Measurements from ENCODE around the gene GTF2A2. TPM values are rescaled to one million over a fixed set of nuclear protein-coding genes. Genes with fewer than 3 reads are reported as not detected.
A peak's percentile ranks its signal among the peaks of the same experiment; 100 is the strongest.

The GTF2A2 gene
- total and polyA plus RNA-seq, 4 donors: 11.7 to 101 (median 27.2) TPM

DNA sequence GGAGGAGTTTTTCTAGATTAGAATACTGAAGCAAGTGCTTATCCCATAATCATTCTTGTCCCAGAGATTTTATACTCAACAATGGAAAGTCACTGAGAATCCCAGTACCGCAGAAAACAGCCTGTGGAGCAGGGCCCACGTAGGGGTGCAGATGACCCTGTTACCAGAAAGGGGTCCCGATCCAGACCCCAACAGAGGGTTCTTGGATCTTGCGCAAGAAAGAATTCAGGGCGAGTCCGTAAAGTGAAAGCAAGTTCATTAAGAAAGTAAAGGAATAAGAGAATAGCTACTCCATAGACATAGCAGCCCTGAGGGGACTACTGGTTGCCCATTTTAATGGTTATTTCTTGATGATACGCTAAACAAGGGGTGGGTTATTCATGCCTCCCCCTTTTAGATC, 43.2 kb downstream of the GTF2A2 start:
- 97% methylated on average over 7 of the region's 7 CpGs for WGBS
- no peak overlapping the region for H3K9ac ChIP-seq (ENCODE audit: low read depth in 1 of 2, low read length in 2 of 2)

DNA sequence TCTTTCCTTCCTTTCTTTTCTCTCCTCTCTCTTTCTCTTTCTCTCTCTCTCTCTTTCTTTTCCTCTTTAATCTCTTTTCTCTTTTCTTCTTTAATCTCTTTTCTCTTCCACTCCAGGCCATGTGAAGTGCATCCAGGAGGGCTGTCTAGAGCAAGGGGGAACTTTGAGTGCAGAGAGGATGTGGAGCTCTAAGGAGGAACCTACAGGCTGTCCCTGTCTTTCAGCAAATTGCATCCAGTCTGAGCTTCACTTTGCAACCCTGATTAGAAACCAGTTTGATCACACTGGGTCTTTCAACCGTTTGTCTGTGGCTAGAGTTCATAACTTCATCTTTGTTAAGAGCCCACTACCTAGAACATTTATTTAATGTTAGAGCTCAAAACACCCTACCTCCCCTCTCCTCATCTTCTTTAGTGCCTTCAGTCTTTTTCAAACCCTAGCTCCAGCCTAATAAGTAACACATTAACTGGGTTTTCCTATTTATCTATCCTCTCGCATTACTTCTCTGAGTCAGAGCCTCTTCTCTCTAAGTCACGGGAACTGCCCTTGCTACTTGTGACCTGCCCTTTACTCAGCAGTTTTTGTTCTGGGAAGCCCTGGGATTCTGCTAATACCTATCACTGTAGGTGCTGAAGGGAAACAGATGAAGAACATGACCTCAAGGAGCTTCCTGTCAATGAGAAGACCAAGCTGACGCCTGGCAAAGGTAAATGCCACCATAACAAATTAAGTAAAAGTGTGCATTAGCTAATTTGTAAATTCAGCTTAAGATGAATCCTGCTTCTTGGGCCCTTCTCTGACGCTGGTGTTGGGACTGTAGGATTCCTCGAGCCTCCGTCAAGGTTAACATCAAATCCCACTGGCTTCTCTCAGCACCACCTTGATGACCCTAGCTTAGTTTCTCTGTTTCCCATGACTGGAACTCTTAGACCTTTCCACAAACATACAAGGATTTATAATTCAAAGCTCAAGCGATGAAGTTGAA, 45.7 kb downstream of the GTF2A2 start, which contains the start of gene GCNT3:
TSS of gene GCNT3 (plus strand) at position 508 of the 985 bp plus-strand sequence. CDS start 6,456 bp downstream, outside the sequence.
- 61% methylated on average over 8 of the region's 8 CpGs for WGBS
- DNase-seq (ENCODE audit: low spot score): no peak

More for the DNA sequence above, 43.2 kb downstream of the GTF2A2 start:
- H3K9me3 ChIP-seq (ENCODE audit: control insufficient read depth in 4 of 4, low read length in 3 of 4): no peaks in the 10 kb centered on the region
- no peak overlapping the region for H3K4me3 ChIP-seq (ENCODE audit: low read depth in 1 of 3, low read length in 3 of 3)
- no peak for DNase-seq (ENCODE audit: low spot score)
- no peak for TF ChIP-seq RAD21 (IDR thresholded peaks at IDR 0.05)
- TF ChIP-seq, protein P1, sequence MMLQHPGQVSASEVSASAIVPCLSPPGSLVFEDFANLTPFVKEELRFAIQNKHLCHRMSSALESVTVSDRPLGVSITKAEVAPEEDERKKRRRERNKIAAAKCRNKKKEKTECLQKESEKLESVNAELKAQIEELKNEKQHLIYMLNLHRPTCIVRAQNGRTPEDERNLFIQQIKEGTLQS (IDR thresholded peaks at IDR 0.05): no peak
- no peak for TF ChIP-seq FOXA2 (IDR thresholded peaks at IDR 0.05)
- no peak for TF ChIP-seq FOXA1 (IDR thresholded peaks at IDR 0.05)
- TF ChIP-seq JUND (IDR thresholded peaks at IDR 0.05): no peak
- TF ChIP-seq, protein P2, sequence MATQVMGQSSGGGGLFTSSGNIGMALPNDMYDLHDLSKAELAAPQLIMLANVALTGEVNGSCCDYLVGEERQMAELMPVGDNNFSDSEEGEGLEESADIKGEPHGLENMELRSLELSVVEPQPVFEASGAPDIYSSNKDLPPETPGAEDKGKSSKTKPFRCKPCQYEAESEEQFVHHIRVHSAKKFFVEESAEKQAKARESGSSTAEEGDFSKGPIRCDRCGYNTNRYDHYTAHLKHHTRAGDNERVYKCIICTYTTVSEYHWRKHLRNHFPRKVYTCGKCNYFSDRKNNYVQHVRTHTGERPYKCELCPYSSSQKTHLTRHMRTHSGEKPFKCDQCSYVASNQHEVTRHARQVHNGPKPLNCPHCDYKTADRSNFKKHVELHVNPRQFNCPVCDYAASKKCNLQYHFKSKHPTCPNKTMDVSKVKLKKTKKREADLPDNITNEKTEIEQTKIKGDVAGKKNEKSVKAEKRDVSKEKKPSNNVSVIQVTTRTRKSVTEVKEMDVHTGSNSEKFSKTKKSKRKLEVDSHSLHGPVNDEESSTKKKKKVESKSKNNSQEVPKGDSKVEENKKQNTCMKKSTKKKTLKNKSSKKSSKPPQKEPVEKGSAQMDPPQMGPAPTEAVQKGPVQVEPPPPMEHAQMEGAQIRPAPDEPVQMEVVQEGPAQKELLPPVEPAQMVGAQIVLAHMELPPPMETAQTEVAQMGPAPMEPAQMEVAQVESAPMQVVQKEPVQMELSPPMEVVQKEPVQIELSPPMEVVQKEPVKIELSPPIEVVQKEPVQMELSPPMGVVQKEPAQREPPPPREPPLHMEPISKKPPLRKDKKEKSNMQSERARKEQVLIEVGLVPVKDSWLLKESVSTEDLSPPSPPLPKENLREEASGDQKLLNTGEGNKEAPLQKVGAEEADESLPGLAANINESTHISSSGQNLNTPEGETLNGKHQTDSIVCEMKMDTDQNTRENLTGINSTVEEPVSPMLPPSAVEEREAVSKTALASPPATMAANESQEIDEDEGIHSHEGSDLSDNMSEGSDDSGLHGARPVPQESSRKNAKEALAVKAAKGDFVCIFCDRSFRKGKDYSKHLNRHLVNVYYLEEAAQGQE (IDR thresholded peaks at IDR 0.05): no peak
- peaks cover 0 to 3% (median 1%) of the 10 kb centered on the region in 4 donors for H3K4me1 ChIP-seq (ENCODE audit: control insufficient read depth in 4 of 4, insufficient read depth in 4 of 4, low read length in 3 of 4)
- peaks cover 0 to 4% (median 0%) of the 10 kb centered on the region in 4 donors for H3K27me3 ChIP-seq (ENCODE audit: control insufficient read depth in 4 of 4, insufficient read depth in 4 of 4, low read length in 3 of 4)
- H3K36me3 ChIP-seq (ENCODE audit: control insufficient read depth in 4 of 4, insufficient read depth in 3 of 4, low read depth in 1 of 4, low read length in 3 of 4): no peaks in the 10 kb centered on the region
- no peak overlapping the region for H3K27ac ChIP-seq (ENCODE audit: low read depth in 1 of 2, low read length in 2 of 2)

More for the DNA sequence above, 45.7 kb downstream of the GTF2A2 start, which contains the start of gene GCNT3:
- no peaks in the 10 kb centered on the region for H3K36me3 ChIP-seq (ENCODE audit: control insufficient read depth in 4 of 4, insufficient read depth in 3 of 4, low read depth in 1 of 4, low read length in 3 of 4)
- no peaks in the 10 kb centered on the region for H3K9me3 ChIP-seq (ENCODE audit: control insufficient read depth in 4 of 4, low read length in 3 of 4)
- no peak within 1 kb of the TSS for H3K4me3 ChIP-seq (ENCODE audit: low read depth in 1 of 3, low read length in 3 of 3)
- H3K4me1 ChIP-seq (ENCODE audit: control insufficient read depth in 4 of 4, insufficient read depth in 4 of 4, low read length in 3 of 4): peaks cover 0 to 3% (median 1%) of the 10 kb centered on the region in 4 donors
- H3K9ac ChIP-seq (ENCODE audit: low read depth in 1 of 2, low read length in 2 of 2): peak within 1 kb of the TSS in 1 of 2 donors; percentile 44
- TF ChIP-seq HNF4A (conservative IDR thresholded peaks at IDR 0.05) (peak in 1 of 2 donors; percentile 40), YY1 (IDR thresholded peaks at IDR 0.05) (no peak), JUND (IDR thresholded peaks at IDR 0.05) (peak in 1 of 2 donors; percentile 33)
- TF ChIP-seq, protein P3, sequence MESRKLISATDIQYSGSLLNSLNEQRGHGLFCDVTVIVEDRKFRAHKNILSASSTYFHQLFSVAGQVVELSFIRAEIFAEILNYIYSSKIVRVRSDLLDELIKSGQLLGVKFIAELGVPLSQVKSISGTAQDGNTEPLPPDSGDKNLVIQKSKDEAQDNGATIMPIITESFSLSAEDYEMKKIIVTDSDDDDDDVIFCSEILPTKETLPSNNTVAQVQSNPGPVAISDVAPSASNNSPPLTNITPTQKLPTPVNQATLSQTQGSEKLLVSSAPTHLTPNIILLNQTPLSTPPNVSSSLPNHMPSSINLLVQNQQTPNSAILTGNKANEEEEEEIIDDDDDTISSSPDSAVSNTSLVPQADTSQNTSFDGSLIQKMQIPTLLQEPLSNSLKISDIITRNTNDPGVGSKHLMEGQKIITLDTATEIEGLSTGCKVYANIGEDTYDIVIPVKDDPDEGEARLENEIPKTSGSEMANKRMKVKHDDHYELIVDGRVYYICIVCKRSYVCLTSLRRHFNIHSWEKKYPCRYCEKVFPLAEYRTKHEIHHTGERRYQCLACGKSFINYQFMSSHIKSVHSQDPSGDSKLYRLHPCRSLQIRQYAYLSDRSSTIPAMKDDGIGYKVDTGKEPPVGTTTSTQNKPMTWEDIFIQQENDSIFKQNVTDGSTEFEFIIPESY (IDR thresholded peaks at IDR 0.05): peak; percentile 15
- no peak within 1 kb of the TSS for H3K27ac ChIP-seq (ENCODE audit: low read depth in 1 of 2, low read length in 2 of 2)
- H3K27me3 ChIP-seq (ENCODE audit: control insufficient read depth in 4 of 4, insufficient read depth in 4 of 4, low read length in 3 of 4): no peaks in the 10 kb centered on the region

All from liver (tissue), 9 donors.